GM12875 (cell line): ENCODE data around the gene EPSTI1.

ENCODE experiments used
- H3K4me3 ChIP-seq: one replicate; pipeline ENCODE4 v1.5.1; 2011; ENCODE audit warnings: low read depth, low read length, control low read depth
- TF ChIP-seq, protein P1 (sequence below): IDR thresholded peaks from 2 replicates; pipeline ENCODE4 v1.5.1; 2011; ENCODE audit warnings: low read depth, mild to moderate bottlenecking, control low read depth, inconsistent platforms, low read length, moderate library complexity, borderline replicate concordance; ENCODE audit not compliant: insufficient read depth

Gene EPSTI1

DNA sequence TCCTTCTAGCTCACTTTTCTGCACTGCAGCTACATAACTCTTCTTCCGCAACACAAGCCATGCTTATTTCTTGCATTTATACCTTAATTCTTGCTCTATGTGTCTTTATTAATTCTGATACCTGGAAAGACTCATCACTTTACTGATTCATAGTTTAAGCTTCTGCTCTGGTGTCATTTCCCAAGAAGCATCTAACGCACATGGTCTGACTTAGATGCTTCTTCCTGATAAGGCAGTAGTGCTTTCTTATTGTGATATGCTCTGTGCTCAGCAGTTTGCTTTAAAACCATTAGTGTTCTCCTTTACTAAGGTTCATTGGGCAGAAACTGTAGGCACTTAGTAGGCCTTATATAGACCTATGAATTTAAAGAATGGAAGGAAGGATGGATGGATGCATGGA is 66.4 kb downstream of the EPSTI1 start:
- no peak overlapping the region for H3K4me3 ChIP-seq
- TF ChIP-seq, protein P1, sequence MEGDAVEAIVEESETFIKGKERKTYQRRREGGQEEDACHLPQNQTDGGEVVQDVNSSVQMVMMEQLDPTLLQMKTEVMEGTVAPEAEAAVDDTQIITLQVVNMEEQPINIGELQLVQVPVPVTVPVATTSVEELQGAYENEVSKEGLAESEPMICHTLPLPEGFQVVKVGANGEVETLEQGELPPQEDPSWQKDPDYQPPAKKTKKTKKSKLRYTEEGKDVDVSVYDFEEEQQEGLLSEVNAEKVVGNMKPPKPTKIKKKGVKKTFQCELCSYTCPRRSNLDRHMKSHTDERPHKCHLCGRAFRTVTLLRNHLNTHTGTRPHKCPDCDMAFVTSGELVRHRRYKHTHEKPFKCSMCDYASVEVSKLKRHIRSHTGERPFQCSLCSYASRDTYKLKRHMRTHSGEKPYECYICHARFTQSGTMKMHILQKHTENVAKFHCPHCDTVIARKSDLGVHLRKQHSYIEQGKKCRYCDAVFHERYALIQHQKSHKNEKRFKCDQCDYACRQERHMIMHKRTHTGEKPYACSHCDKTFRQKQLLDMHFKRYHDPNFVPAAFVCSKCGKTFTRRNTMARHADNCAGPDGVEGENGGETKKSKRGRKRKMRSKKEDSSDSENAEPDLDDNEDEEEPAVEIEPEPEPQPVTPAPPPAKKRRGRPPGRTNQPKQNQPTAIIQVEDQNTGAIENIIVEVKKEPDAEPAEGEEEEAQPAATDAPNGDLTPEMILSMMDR = no peak

DNA sequence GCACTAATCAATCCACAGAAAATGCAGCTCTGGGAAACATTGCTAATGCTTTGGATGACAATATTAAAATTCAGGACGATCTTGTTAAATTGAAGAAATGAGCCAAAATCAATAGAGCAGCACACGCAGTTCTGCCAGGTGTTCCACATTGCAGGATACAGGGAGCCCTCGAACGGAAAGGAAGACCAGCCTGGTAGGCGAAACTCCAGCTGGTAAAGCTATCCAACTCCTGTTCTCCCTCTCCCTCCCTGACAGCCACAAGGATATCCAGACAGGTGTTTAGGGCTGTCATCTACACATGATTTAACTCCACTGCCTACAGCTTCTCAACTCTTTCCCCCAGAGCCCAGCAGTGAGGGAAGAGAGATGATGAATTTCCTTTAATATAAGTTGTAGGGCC is 67.7 kb downstream of the EPSTI1 start:
- no peak overlapping the region for H3K4me3 ChIP-seq
- TF ChIP-seq, protein P1 = no peak

DNA sequence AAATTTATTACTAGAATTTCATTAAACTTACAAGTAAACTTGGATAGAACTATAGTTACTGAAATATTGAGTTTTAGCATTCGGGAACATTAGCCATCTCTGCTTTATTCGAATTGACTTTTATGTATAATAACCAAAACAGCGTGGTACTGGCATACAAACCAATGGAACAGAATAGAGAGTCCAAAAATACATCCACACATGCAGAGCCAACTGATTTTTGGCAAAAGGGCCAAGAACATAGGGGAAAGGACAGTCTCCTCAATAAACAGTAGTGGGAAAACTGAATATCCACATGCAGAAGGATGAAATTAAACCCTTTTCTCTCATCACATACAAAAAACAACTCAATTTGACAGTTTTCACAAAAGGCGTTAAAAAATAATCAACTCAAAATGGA is 84.3 kb downstream of the EPSTI1 start:
- TF ChIP-seq, protein P1 = no peak
- H3K4me3 ChIP-seq = no peak overlapping the region

DNA sequence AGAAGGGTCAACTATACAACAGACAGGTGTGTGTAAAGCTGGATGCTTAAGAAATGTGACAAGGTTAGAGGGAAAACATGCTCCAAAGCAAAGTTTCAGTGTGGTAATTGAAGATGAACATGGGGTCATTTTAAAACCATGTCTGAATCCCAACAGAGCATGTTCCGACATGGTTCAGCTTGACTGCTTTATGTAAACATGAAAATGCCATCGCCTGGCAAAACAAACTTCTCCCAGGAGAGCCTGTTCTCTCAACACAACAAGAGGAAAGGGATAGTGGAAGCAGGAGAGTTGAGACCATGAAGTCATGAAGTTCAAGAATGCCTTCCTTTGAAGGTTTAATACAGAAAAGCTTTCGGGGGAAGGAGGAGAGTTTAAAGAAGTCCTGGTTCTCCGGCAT is 85.8 kb downstream of the EPSTI1 start:
- H3K4me3 ChIP-seq = no peak overlapping the region
- TF ChIP-seq, protein P1 = no peak

DNA sequence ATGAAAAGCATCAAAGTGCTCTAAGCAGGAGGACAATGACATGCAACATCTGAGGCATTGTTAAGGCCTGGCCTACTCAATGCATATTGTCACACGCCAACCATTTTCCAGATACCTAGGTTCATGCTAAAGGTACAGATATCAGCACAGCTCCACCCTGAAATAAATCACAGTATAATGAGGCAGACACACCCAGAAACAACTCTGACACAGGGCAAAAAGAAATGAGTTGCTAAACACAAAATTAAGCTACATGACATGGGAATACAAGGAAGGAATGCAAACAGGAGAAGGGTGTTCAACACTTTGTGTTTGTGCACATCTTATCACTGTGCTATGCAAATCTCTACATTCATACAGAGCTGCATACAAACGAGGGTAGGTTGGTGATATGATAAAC is 86.5 kb downstream of the EPSTI1 start:
- no peak overlapping the region for H3K4me3 ChIP-seq
- TF ChIP-seq, protein P1 = no peak

DNA sequence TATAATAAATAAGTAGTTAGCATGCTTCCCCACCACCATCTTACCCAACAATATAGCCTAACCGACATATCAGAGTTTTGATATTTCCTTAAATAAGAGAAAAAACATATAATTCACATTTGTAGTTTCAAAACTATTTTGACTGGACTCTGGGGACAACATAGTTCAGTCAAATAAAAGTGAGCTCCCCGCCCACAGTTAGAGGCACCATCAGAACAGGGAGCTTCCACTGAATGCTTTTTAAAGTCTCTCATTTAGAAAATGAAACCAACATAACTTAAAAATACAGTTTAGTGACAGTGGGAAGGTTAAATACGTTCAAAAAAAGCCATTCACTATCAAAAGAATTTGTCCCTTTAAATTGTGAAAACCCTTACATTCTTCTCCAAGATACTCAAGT is 92.8 kb downstream of the EPSTI1 start:
- H3K4me3 ChIP-seq = no peak overlapping the region
- TF ChIP-seq, protein P1 = no peak

DNA sequence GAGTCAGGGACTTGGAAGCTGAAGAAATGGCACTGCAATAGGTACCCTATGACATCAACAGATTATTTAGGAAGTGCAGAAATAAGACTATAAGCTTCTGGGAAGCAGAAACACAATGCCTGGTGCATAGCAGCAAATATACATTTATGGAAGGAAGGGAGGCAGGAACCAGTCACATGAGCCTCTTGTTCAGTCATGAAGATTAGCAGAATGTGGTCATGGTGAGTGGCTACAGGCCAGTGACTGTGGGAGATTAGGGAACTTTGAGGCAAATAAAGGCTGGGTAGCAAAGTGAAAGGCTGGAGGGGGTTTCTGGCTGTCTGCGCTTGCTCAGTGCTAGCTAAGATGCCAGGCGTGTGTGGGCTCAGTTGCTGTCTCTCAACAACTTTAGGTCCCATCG is 96.3 kb downstream of the EPSTI1 start:
- TF ChIP-seq, protein P1 = no peak
- H3K4me3 ChIP-seq = no peak overlapping the region
